ENCODE data around the gene PRXL2A.

- TF ChIP-seq CTCF (IDR thresholded peaks at IDR 0.05): no peak
- no peak for TF ChIP-seq EP300 (IDR thresholded peaks at IDR 0.05)
- no peak for TF ChIP-seq POLR2A (IDR thresholded peaks at IDR 0.05)
Observed at GRCh38 chr10:80380185-80380584, 28.2 kb upstream of the PRXL2A start.
